Glutamatergic neuron (in vitro differentiated cells): ENCODE measurements around the gene TAS1R2. TPM values are rescaled to one million over a fixed set of nuclear protein-coding genes. Genes with fewer than 3 reads are reported as not detected.

Experiments
- DNase-seq: peaks from one replicate; pipeline ENCODE4 v3.0.0; 2022
- H3K27ac Mint-ChIP-seq: one replicate; pipeline ENCODE4 v1.8.0; 2020; ENCODE audit warnings: mild to moderate bottlenecking, mixed read lengths, inconsistent platforms; ENCODE audit not compliant: unreplicated experiment
- H3K27me3 Mint-ChIP-seq: one replicate; pipeline ENCODE4 v1.8.0; 2020; ENCODE audit warnings: mild to moderate bottlenecking, moderate library complexity, mixed read lengths, inconsistent platforms; ENCODE audit not compliant: unreplicated experiment
- H3K36me3 Mint-ChIP-seq: one replicate; pipeline ENCODE4 v1.8.0; 2020; ENCODE audit warnings: mild to moderate bottlenecking, mixed read lengths, inconsistent platforms; ENCODE audit not compliant: unreplicated experiment
- H3K4me1 Mint-ChIP-seq: one replicate; pipeline ENCODE4 v1.8.0; 2020; ENCODE audit warnings: mild to moderate bottlenecking, low read depth, mixed read lengths, inconsistent platforms; ENCODE audit not compliant: unreplicated experiment
- H3K4me3 Mint-ChIP-seq: one replicate; pipeline ENCODE4 v1.8.0; 2020; ENCODE audit warnings: mild to moderate bottlenecking, mixed read lengths, inconsistent platforms; ENCODE audit not compliant: unreplicated experiment
- H3K9me3 Mint-ChIP-seq: one replicate; pipeline ENCODE4 v1.8.0; 2020; ENCODE audit warnings: mild to moderate bottlenecking, moderate library complexity, mixed read lengths, inconsistent platforms; ENCODE audit not compliant: unreplicated experiment
- CTCF ChIP-seq: fragments of 200-600 bp; sonication (generic); IDR thresholded peaks from one replicate; pipeline ENCODE4 v1.5.0; 2021; ENCODE audit not compliant: partially characterized antibody, unreplicated experiment
- total RNA-seq: library from RNA; stranded (reverse); fragmentation: NEBNext Ultra II Directional; extraction: Animal tissue kit (Norgen Biotek cat#: 25700); gene quantifications from one replicate; pipeline ENCODE4 v1.2.1, GENCODE V29; 2021; ENCODE audit not compliant: unreplicated experiment

TAS1R2 gene
- total RNA-seq, 1 donor from 2014 or later = not detected

- Mint-ChIP-seq H3K4me1 (no peaks in the 10 kb centered on the region), H3K27ac (no peak overlapping the region), H3K4me3 (no peak overlapping the region), H3K27me3 (peaks cover 1% of the 10 kb centered on the region), H3K9me3 (peaks cover 2% of the 10 kb centered on the region), H3K36me3 (no peaks in the 10 kb centered on the region)
- no peak for DNase-seq
- no peak for TF ChIP-seq CTCF
These were observed 56.2 kb downstream of the TAS1R2 start for GRCh38 chr1:18803151-18803791.

DNA sequence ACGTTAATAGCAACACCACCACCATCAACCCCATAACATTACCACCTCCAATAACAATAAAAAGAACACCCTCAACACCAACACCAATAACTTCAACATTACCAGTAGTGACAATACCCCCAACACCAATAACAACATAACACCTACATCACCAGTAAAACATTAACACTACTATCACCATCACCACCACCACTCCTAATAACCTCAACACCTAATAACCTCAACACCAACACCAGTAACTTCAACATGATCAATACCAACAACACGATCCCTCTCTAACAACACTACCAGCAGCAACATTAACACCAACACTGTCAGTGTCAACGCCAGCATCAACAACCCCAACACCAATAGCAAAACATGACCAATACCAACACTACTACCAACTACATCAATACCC, 57.2 kb downstream of the TAS1R2 start:
- Mint-ChIP-seq H3K9me3 (peaks cover 2% of the 10 kb centered on the region), H3K4me1 (no peaks in the 10 kb centered on the region), H3K27ac (no peak overlapping the region), H3K4me3 (no peak overlapping the region), H3K27me3 (no peaks in the 10 kb centered on the region), H3K36me3 (no peaks in the 10 kb centered on the region)
- TF ChIP-seq CTCF = no peak
- no peak for DNase-seq

DNA sequence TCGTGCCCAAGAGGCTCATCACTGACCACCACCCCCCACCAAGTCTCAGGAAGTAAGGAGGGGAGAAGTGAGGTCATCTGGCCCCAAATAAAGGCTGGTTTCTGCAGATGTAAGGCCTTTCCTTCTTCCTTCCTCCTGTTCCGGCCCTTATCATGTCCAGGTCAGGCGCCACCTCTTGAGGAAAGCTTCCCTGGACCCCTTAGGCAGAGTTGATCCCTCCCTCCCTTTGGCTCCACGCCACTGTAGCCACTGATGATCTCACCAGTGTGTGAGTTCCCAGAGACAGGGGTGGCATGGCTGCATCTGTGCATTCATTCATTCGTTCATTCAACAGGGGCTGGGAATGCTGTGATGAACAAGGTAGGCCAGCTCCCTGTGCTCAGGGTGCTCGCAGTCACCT, 59.2 kb downstream of the TAS1R2 start:
- Mint-ChIP-seq H3K27ac (no peak overlapping the region), H3K4me1 (peaks cover 9% of the 10 kb centered on the region), H3K36me3 (no peaks in the 10 kb centered on the region), H3K4me3 (no peak overlapping the region), H3K9me3 (peaks cover 2% of the 10 kb centered on the region), H3K27me3 (peaks cover 2% of the 10 kb centered on the region)
- TF ChIP-seq CTCF = no peak
- DNase-seq = no peak

GRCh38 chr1:18799454-18799853, 60.0 kb downstream of the TAS1R2 start:
- no peak for DNase-seq
- H3K27ac Mint-ChIP-seq = no peak overlapping the region
- peaks cover 3% of the 10 kb centered on the region for H3K27me3 Mint-ChIP-seq
- no peaks in the 10 kb centered on the region for H3K9me3 Mint-ChIP-seq
- H3K4me3 Mint-ChIP-seq = no peak overlapping the region
- H3K4me1 Mint-ChIP-seq = peaks cover 11% of the 10 kb centered on the region
- no peaks in the 10 kb centered on the region for H3K36me3 Mint-ChIP-seq
- TF ChIP-seq CTCF = no peak

DNA sequence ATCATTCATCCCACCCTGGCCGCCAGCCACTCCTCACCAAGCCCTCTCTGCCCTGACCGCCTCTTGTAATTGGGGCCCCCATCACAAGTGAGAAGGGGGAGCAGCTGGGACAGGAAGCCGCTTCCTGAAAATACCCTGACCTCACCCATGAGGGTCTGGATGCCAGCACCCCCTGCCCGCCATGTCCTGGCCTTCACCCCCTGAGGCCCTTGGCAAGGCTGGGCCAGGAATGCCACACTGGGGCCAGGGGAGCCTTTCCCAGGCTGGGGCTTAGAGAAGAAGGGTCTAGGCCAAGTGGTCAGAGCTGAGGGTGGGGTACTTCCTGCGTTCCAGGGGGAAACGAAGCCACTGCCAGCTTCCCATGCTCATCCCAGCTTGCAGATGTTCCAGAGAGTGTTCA, 60.5 kb downstream of the TAS1R2 start:
- H3K4me3 Mint-ChIP-seq = no peak overlapping the region
- H3K27ac Mint-ChIP-seq = no peak overlapping the region
- H3K27me3 Mint-ChIP-seq = peaks cover 6% of the 10 kb centered on the region
- TF ChIP-seq CTCF = no peak
- H3K9me3 Mint-ChIP-seq = no peaks in the 10 kb centered on the region
- H3K4me1 Mint-ChIP-seq = peaks cover 16% of the 10 kb centered on the region
- H3K36me3 Mint-ChIP-seq = no peaks in the 10 kb centered on the region
- no peak for DNase-seq
